ELR (cell line): Measurements from ENCODE around the gene SLC16A9.

Experiments
- DNase-seq: peaks from one replicate; pipeline ENCODE4 v3.0.0-alpha.2; 2015; ENCODE audit warnings: low read depth

Gene SLC16A9

GRCh38 chr10:59628456-59628855 is 81.2 kb downstream of the SLC16A9 start:
- DNase-seq, result no peak

- DNase-seq, result no peak
Observed at GRCh38 chr10:59627366-59628018, 82.2 kb downstream of the SLC16A9 start.

DNA sequence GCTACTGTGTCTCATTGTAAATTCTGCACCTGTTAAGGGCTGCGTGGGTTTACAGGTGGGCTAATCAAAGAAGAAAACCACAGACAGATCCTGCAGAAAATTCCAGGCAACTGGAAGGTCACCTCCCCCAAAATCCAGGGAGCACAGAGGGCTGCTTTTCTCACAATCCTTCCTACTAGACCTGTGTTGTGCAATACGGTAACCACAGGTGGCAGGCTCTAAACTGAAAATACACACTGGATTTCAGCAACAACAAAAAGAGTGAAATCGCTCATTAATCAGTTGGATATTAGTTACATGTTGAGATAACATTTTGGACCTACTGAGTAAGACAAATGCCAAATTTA is 83.2 kb downstream of the SLC16A9 start:
- DNase-seq, result no peak

GRCh38 chr10:59625721-59626522 is 83.7 kb downstream of the SLC16A9 start:
- DNase-seq, result peak; percentile 65

DNA sequence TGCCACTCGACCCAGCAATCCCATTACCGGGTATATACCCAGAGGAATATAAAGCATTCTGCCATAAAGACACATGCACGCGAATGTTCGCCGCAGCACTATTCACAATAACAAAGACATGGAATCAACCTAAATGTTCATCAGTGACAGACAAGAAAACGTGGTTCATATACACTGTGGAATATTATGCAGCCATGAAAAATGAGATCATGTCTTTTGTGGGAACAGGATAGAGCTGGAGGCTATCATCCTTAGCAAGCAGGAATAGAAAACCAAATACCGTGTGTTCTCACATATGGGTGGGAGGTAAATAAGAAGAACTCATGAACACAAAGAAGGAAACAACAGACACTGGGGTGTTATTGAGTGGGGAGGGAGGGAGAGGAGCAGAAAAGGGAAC is 84.7 kb downstream of the SLC16A9 start:
- DNase-seq, result no peak

GRCh38 chr10:59624136-59624535 is 85.5 kb downstream of the SLC16A9 start:
- no peak for DNase-seq

DNA sequence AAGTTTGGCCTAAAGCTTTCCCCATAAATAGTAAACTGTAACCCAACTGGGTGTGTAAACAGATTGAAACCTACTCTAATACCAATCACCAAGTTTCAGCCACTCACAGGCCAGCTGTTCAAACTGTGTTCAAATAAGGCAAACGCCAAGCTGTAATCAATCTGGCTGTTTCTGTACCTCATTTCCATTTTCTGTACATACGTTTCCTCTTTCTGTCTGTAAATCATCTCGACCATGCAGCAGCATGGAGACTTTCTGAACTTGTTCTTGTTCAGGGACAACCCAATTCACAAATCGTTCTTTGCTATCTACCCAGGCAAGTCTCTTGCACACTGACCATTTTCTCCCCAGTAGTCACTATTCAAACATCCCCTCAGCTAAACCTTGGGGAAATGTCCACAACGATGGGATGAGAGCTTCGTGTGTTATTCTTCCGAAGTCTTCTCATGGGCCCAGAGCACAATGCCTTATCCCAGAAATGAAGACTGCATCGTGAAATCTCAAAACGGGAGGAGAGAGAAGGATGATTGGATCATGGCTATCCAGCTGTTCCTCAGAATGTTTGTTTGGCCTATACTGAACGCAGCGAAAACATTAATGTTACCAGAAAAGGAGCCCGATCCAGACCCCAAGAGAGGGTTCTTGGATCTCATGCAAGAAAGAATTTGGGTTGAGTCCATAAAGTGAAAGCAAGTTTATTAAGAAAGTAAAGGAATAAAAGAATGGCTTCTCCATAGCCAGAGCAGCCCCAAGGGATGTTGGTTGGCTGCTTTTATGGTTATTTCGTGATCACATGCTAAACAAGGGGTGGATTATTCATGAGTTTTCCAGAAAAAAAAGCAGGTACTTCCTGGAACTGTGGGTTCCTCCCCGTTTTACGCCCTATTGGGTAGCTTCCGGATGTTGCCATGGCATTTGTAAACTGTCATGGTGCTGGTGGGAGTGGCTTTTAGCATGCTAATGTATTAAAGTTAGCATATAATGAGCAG is 86.2 kb downstream of the SLC16A9 start:
- no peak for DNase-seq

DNA sequence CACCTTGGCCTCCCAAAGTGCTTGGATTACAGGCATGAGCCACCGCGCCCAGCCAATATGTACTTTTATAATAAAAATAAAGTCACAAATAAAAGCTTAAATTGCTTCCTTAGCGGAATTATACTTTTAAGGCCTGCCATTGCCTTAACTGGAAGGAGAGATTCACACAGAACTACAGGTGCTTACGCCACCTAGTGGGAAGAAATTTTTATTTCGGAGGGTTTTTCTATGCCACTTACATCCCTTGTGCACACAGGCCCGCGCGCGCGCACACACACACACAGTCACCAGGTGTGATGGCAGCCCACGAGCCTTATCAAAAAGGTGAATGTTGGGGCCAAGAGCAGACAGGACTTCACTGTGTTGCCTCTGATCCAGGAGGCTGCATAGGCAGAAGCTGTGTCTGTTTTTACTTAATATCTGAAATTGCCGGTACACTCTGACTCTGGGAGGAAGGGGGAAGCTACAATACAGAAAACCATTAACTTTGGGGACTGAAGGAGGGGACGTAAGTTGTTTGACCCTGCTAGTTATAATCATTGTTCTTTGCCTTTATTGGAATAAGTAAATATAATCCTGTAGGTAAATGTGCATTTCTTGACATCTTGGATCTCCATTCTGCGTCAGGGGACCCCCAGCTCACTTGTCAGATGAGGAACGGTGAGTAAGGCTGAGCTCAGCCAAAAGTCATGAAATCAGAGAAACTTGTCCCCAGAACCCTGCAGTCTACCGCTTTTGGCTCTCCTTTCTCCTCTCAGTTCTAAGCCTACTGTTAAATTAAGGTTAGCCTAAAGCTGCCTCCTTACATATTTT is 87.1 kb downstream of the SLC16A9 start:
- peak; percentile 62 for DNase-seq

DNA sequence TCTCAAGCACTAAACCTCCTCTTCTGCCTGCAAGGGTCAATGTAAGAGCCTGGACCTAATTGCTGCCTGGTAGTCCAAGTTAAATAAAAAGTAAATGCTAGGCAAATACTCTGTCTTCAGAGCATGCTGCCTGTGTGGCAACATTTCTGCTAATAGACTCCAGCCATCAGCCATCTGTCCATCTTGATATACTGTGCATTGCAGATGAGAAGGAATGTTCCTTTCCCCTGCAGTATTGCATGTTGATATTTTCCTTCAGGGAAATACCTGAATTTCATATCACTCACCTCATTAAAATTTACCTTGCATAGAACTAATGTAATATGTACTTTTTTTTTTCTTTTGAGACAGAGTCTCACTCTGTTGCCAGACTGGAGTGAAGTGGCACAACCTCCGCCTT is 87.9 kb downstream of the SLC16A9 start:
- no peak for DNase-seq

DNA sequence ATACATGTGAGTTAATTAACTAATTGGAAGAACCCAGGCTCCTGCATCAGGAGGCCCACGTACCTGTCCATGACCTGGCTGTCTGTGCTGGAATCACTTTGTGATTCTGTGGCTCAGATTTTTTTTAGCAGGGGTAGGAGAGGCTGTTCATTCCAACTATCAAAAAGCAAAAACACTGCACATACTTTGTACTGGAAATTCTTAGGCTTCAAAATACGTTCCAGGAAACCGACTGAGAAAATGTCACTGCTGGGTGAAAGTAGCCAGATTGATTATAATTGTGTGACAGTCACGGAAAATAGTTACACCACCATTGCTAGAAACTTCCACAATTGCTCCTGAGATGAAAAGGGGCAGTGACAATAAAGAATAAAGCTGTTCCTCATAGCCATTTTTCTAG is 91.0 kb downstream of the SLC16A9 start:
- no peak for DNase-seq

GRCh38 chr10:59617996-59618395 is 91.7 kb downstream of the SLC16A9 start:
- DNase-seq, result no peak

DNA sequence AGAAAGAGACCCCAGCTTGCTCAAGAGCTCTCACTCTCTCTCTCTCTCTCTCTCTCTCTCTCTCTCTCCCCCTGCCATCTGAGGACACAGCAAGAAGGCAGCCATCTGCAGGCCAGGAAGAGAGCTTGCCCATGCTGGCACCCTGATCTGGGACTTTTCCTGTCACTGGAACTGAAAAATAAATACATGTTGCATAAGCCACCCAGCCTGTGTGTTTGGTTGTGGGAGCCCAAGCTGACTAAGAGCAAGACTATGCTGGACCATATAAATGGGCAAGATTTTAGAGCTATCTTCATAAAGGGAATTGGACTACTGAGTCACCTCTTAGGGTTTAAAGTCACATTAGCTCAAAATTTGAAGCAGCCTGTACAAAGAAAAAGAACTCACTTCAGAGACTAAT is 98.6 kb downstream of the SLC16A9 start:
- DNase-seq, result no peak

DNA sequence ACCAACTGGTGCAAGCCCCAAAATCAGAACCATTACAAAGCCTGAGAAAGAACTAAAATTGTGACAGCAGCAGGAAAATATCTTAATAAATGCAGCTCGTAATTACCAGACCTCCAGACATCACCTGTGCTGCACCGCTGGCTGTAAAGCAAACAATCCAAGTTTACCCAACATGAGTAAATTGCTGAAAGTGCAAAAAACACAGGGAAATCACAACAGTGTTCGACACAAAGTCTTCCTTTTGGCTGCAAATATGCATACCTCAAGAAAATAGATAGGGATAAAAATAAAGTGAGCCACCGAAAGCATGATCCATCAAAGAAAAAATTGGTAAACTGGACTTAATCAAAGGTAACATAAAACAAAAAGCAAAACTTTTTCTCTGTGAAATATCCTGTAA is 101.7 kb downstream of the SLC16A9 start:
- no peak for DNase-seq

DNA sequence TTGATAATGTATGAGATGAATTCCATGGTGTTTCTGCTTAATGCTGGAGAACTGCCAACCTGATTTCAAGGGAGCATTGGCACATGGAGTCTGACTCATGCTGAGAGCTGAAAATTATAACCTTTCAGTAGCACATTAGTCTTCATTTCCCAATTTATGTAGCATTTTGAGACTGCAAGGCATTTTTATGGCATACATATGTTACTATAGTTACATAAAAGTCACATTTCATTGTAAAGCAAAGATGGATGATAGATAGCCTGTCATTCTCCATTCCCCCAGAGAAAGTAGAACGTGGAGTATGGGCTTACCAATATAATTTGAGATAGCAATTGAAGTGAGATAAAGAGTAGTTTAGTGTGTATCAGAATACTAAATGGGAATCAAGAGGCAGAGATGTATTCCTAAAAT is 103.1 kb downstream of the SLC16A9 start:
- DNase-seq, result no peak

DNA sequence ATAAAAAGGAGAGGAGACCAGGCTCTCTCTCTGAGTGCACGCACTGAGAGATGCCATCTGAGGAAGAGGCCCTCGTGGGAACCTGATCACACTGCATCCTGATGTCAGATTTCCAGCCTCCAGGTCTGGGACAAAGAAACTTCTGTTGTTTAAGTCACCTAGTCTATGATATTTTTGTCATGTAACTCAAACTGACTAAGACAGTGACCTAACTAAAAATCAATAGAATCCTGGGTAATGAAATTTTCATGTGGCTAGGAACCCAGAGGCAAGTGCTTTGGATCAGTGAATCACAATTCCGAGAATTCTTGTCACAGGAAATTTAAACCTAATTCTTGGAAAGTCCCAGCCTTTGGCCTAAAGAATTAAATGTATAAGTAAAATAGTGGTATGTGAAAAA is 107.7 kb downstream of the SLC16A9 start:
- DNase-seq, result no peak
